Measurements from ENCODE around the gene UBE2L6.

Gene UBE2L6

GRCh38 chr11:57530596-57531507 is 36.6 kb downstream of the UBE2L6 start, which contains the start of gene TIMM10:
TSS of gene TIMM10 (minus strand) at chr11:57530754. CDS start at chr11:57530189, 565 bp downstream.
- DNase-seq: peak; percentile 83

GRCh38 chr11:57530215-57530595 is 37.3 kb downstream of the UBE2L6 start:
- DNase-seq: no peak

- no peak for DNase-seq
Observed at GRCh38 chr11:57529012-57529411, 38.5 kb downstream of the UBE2L6 start.

- DNase-seq: peak; percentile 48
Observed at GRCh38 chr11:57527056-57527631, 40.3 kb downstream of the UBE2L6 start.

GRCh38 chr11:57523419-57523818 is 44.1 kb downstream of the UBE2L6 start:
- no peak for DNase-seq

- DNase-seq: no peak
Observed at GRCh38 chr11:57521116-57521515, 46.4 kb downstream of the UBE2L6 start.

GRCh38 chr11:57516061-57516443 is 51.4 kb downstream of the UBE2L6 start:
- no peak for DNase-seq

- peak; percentile 78 for DNase-seq
Observed at GRCh38 chr11:57515332-57516060, 52.0 kb downstream of the UBE2L6 start, which contains the start of gene SLC43A1. TSS of gene SLC43A1 (minus strand) at chr11:57515702. CDS start at chr11:57514111, 1,591 bp downstream.

- DNase-seq: peak; percentile 72
Observed at GRCh38 chr11:57514538-57515331, 52.7 kb downstream of the UBE2L6 start.

- peak; percentile 69 for DNase-seq
Observed at GRCh38 chr11:57513911-57514537, 53.4 kb downstream of the UBE2L6 start.

- no peak for DNase-seq
Observed at GRCh38 chr11:57513452-57513795, 54.0 kb downstream of the UBE2L6 start.

GRCh38 chr11:57512646-57513451 is 54.6 kb downstream of the UBE2L6 start:
- no peak for DNase-seq

GRCh38 chr11:57511741-57512430 is 55.6 kb downstream of the UBE2L6 start:
- DNase-seq: no peak

GRCh38 chr11:57508341-57509170 is 58.9 kb downstream of the UBE2L6 start:
- DNase-seq: no peak

- no peak for DNase-seq
Observed at GRCh38 chr11:57506522-57506921, 61.0 kb downstream of the UBE2L6 start.

- DNase-seq: no peak
Observed at GRCh38 chr11:57504511-57504910, 63.0 kb downstream of the UBE2L6 start.

- no peak for DNase-seq
Observed at GRCh38 chr11:57502870-57503269, 64.6 kb downstream of the UBE2L6 start.

- no peak for DNase-seq
Observed at GRCh38 chr11:57502376-57502775, 65.1 kb downstream of the UBE2L6 start.

GRCh38 chr11:57501953-57502352 is 65.5 kb downstream of the UBE2L6 start:
- no peak for DNase-seq

All from right kidney (tissue), 1 donor.